GM12801 (cell line): ENCODE results near the gene EFNA2.

Source experiments
- TF ChIP-seq, protein P1 (sequence below): IDR thresholded peaks from one replicate; pipeline ENCODE4 v1.5.1; 2011; ENCODE audit warnings: control low read depth; ENCODE audit not compliant: insufficient read length; ENCODE audit errors: extremely low read depth

Gene EFNA2

GRCh38 chr19:1322198-1322981 is 36.7 kb downstream of the EFNA2 start:
- TF ChIP-seq, protein P1, sequence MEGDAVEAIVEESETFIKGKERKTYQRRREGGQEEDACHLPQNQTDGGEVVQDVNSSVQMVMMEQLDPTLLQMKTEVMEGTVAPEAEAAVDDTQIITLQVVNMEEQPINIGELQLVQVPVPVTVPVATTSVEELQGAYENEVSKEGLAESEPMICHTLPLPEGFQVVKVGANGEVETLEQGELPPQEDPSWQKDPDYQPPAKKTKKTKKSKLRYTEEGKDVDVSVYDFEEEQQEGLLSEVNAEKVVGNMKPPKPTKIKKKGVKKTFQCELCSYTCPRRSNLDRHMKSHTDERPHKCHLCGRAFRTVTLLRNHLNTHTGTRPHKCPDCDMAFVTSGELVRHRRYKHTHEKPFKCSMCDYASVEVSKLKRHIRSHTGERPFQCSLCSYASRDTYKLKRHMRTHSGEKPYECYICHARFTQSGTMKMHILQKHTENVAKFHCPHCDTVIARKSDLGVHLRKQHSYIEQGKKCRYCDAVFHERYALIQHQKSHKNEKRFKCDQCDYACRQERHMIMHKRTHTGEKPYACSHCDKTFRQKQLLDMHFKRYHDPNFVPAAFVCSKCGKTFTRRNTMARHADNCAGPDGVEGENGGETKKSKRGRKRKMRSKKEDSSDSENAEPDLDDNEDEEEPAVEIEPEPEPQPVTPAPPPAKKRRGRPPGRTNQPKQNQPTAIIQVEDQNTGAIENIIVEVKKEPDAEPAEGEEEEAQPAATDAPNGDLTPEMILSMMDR, result no peak

DNA sequence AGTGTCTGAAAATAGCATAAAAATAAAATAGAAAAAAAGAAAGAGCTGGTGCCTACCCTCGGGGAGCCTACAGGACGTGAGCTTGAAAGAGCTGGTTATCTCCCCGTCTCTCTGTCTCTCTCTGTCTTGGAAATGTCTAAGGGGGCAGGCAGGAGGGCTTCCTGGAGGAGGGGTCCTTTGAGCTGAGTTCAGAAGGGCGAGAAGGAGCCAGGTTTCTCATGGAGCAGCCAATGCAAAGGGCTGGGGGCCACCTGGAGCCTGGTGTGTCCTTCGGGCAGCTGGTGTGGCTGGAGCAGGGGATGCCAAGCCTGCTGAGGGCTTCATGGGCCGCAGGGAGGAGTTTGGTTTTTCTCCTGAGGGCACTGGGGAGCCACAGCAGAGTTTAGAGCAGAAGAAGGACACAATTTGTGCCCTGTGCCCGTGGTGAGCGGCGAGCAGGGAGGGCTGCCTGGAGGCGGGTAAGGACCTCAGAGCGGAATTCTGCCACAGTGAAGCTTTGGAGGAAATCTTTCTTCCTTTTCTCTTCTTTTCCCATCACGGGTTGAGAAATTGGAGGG is 38.7 kb downstream of the EFNA2 start:
- TF ChIP-seq, protein P1, result no peak

DNA sequence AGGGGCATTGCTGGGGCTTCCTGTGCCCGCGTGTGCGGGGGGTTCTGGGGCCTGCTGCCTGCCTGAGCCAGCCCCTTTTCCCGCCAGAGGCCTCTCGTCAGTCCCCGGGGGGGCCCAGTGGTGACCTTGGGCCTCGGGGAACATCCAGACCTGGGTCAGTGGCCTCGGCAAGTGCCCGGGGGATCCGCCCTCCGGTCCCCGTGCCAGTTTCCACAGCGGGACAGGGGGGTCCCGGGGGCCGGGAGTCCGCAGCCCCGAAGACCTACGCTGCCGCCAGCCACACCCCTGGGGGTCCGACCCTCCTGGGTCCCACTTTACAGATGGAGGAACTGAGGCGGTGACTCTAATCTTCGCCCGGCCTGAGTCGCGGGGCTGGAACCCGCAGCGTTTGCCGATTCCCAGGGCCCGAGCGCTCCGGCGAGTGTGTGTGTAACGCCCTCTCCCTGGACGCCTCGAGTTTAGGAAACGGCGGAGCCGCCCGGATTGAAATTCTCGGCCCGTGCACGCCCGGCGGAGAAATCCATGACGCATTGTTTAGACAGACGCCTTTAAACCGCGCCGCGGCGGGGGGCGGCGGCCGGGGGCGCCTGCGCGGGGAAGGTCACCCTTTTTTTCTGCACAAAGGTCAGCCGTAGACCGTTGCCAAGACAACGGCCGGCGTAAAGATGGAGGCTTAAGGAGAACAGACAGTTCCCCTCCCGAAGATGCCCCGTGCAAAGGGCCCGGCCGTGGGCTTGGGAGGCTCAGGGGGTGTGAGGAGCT is 39.3 kb downstream of the EFNA2 start:
- TF ChIP-seq, protein P1, result no peak

DNA sequence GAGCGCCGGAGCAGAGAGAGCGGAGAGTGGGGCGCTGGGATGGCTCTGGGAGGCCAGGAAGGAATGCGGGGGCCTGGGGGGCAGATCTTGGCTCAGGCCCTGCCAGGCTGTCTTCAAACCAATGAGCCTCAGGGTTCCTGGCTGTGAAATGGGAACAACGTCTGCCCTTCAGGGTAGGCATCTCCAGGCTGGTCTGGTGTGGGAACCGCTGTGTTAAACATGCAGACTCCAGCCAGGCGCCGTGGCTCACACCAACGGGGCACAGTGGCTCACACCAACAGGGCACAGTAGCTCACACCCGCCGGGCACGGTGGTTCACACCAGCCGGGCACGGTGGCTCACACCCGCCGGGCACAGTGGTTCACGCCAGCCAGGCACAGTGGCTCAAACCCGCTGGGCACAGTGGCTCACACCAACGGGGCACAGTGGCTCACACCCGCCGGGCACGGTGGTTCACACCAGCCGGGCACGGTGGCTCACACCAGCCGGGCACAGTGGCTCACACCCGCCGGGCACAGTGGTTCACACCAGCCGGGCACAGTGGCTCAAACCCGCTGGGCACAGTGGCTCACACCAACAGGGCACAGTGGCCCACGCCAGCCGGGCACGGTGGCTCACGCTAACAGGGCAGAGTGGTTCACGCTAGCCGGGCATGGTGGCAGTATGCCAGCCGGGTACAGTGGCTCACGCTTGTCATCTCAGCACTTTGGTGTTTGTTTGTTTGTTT is 40.1 kb downstream of the EFNA2 start:
- TF ChIP-seq, protein P1, result no peak

- TF ChIP-seq, protein P1, result no peak
Observed at GRCh38 chr19:1327125-1327524, 41.5 kb downstream of the EFNA2 start.

GRCh38 chr19:1336079-1336684 is 50.5 kb downstream of the EFNA2 start:
- TF ChIP-seq, protein P1, result no peak
